Body of pancreas (tissue), 4 donors: ENCODE results near the gene FCN1.

ENCODE experiments used
- POLR2A ChIP-seq, 3 donors: fragments of 450-650 bp; IDR thresholded peaks; one replicate each; pipeline ENCODE4 v1.6.1; 2016; ENCODE audit warnings: antibody characterized with exemption in 3 of 3, mild to moderate bottlenecking in 2 of 3
- TF ChIP-seq, protein P1 (sequence below), 7 experiments: fragments of 450-650 bp in 4 of 7; fragments of 200-600 bp in 3 of 7; sonication (generic) in 3 of 7; IDR thresholded peaks; one replicate each; pipeline ENCODE4 v1.5.1; 2016 to 2019; ENCODE audit warnings: antibody characterized with exemption in 7 of 7

DNA sequence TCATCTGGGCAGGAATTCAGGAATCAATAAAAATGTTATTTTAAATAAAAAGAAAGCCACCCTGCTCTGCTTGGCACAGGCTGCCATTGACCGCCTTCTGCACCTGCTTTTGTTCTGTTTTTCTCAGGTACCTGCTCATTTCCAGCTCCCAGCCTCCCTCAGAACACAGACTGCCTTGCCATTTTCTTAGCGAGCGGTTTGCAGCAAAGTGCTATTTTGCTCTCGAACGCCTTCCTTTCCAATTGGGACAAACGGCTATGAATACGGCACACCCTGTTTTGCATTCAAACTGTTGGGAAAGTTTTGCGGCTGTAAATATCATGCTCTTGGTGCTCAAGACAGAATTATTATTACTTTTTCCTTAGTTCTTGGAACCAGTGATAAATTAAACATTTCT, 25.1 kb upstream of the FCN1 start:
- TF ChIP-seq, protein P1, sequence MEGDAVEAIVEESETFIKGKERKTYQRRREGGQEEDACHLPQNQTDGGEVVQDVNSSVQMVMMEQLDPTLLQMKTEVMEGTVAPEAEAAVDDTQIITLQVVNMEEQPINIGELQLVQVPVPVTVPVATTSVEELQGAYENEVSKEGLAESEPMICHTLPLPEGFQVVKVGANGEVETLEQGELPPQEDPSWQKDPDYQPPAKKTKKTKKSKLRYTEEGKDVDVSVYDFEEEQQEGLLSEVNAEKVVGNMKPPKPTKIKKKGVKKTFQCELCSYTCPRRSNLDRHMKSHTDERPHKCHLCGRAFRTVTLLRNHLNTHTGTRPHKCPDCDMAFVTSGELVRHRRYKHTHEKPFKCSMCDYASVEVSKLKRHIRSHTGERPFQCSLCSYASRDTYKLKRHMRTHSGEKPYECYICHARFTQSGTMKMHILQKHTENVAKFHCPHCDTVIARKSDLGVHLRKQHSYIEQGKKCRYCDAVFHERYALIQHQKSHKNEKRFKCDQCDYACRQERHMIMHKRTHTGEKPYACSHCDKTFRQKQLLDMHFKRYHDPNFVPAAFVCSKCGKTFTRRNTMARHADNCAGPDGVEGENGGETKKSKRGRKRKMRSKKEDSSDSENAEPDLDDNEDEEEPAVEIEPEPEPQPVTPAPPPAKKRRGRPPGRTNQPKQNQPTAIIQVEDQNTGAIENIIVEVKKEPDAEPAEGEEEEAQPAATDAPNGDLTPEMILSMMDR (IDR thresholded peaks at IDR 0.05) = no peak
- no peak for TF ChIP-seq POLR2A (IDR thresholded peaks at IDR 0.05)
